NCI-H2196 treated with DMSO at 0.1 percent for 48 hours (cell line): Measurements from ENCODE around the gene SMPX.

ENCODE experiments used
- DNase-seq: peaks from one replicate; lab custom pipeline; 2025; ENCODE audit not compliant: unreplicated experiment; lab: John Stamatoyannopoulos, UW

Gene SMPX

DNA sequence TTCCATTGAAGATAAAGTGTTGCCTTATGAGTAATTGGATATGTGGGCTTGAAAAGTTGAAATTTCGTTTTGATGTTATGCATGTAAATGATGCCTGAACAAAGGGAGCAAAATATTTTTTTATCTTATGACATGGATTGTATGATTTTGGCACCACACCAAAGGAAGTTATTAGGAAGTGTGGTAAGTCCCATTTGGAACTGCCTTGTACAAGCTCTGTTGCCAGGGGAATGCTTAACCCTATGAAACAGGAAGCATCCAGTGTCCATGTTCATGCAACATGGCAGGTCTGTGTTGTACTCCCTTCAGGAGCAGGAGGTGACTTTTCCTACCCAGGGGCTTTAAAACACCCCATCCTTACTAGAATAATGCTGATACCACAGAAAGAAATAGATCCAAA, 13.2 kb downstream of the SMPX start:
- DNase-seq: no peak

DNA sequence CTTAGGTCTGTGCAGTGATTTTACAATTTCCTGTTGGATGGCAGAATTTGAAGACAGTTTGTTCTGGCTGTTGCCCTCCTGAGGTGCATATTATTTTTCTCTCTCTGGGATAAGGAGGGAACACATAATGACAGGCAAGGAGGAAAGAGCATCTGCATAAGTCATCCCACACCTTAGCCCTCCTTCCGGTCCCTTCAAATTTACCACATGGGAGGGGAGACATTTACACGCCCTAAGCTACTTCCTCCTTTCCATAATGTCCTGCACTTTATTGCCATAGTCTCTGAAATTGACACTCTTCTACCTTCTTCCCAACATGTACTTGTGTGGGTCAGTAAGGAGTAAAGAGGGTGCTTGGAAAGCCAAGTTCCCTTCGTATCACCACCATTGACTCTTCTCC, 13.9 kb downstream of the SMPX start:
- no peak for DNase-seq

DNA sequence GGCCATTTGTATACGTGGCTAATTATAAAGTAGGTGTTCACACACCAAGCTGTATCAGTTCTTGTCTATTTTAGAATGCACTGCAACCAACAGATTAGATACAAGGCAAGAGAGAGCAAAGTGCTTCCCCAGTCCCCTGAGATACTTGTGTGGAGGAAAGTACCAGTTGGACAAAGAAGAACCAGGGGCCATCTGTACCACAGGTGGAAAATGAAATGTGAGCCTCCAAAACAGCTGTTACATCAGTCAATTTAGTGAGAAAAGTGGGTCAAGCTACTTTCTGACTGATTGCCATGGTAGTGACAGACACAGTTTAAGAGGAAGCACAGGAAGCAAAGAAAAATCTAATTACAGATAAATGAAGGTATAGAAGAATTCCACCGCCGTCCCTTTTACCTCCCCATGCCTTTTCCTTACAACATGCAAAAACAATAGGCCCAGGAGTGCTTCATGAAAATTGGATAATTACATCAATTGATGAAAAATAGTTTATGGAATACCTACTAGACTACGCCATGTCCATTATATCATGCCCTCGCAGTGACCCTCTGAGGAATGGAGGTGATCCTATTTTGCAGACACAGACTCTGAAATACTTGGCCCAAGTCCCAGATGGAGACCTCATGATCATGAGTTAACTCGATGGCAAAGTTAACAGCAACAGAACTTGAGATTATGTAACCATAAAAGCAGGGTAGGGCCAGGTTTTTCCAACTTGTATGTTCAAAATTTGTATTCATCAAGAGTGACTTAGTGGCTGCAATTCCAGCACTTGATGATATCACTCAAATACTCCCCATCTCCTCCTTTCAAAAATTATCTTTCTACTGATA, 15.8 kb downstream of the SMPX start:
- no peak for DNase-seq

DNA sequence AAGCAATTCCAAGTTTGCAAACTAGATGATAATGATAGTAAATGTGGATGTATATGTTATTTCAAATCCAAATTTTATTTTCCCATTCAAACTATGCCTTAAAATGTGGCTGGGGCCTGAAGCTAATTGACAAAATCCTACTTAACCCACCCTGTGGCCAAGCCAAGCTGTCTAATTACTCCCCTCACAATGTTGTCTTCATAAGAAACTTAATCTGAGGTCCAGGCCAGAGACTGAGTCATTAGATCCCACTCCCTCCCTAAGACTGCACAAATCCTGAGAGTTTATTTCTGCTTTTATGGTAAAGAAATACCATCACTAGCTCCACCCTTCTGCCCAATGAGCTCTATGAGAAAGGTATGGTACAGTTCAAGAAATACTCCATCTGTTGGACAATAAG, 16.6 kb downstream of the SMPX start:
- no peak for DNase-seq

DNA sequence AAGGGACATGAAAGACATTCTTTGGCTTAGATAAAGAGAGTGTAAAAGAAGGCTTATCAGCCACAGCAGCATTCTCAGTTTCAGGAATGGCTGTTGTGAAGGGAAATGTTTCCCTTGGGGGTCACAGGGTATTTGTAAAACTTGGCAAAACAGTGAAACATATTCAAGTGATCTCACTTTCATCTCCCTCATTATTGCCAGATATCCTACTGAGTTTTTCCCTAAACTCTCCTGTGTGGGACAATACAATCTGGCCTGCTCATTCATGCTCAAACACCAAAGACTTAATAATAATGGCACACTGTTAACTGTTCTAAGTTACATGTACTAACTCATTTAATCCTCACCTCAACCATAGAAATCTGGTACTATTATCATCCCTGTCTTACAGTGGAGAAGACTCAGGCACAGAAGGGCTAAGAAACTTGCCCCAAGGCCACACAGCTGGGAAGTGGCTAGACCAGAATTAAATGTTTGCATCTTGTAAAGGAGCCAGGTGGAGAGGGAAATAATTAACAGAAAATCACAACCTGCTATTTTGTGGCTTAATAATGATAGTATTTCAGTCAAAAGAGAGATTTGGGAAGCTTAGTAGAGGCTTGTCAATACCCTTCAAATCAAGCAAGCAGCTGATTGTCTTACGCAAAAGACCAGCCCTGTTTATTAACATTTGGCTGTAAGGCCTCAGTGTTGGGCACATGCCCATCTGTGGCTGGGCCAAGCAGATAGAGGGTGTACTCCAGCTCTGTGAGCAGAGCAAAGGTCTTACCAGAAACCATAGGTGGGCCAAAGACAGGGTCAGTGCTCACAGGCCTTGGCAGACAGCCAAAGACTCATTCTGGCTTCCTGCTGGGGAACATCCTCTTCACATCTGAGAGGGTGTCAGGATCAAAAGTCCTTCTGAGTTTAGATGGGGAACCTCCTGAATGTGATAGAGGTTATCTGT, 17.3 kb downstream of the SMPX start:
- peak; percentile 2 for DNase-seq

DNA sequence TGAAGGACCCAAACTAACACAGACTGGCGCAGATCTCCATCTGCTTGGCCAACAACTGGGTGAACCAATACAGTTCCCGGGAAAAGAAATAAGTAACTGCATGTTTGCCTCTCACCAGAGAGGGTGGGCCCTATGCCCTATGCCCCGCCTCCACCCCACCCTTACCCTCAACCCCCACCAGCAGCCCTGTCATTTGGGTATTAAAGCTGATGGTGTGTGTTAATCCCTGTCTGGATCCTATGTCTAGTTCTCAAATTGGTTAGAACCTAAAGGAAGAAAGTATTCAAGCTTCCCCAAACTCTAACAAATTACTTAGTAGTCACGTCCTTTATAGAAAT, 19.0 kb downstream of the SMPX start:
- DNase-seq: no peak

DNA sequence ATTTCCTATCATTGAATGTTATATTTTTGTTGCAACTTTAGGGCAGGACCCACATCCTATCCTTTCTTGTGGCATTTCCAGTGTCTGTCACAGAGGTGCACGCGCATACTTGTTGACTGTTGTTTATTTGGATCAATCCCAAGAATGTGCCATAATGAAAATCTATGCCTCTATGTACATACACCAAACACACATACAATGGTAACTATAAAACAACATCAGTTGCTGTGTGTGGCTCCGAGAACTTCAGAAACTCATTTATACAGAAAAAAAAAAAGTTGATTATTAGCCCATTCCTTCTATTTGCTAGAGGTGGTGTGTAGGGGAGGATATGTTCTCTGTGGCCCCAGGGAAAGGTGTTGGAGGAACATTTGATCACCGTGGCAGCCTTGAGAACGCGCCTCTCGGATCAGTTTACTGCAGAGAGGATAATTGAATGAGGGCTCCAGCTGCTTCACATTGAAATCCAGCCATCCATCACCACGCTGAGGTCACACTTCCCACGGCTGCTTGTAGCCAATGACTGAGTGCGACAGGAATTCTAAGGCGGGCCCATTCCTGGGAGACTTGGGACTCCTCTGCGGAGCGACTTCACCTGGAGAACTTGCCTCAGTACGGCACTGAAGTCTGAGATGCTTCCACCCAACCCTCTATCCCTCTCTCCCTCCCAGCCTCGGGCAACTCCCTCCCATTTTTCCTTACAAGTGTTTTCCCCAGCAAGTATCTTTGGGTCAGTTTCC, 19.5 kb downstream of the SMPX start:
- DNase-seq: peak; percentile 27

DNA sequence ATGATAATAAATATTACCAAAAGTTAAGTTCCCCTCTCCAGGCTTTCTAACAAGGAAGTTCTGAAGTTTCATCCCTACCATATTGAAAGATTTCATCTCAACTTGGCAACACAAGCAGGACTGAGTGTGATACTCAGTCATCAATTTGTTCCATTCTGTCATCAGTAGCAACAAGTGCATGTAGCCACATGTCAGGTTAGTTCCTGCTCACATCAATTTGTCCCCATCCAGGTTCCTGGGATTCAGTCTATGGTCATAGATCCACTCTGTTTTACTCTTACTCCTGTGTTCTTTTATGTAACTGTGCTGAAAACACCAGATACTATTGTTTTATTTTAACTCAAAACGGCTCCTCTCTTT, 22.2 kb downstream of the SMPX start:
- no peak for DNase-seq

DNA sequence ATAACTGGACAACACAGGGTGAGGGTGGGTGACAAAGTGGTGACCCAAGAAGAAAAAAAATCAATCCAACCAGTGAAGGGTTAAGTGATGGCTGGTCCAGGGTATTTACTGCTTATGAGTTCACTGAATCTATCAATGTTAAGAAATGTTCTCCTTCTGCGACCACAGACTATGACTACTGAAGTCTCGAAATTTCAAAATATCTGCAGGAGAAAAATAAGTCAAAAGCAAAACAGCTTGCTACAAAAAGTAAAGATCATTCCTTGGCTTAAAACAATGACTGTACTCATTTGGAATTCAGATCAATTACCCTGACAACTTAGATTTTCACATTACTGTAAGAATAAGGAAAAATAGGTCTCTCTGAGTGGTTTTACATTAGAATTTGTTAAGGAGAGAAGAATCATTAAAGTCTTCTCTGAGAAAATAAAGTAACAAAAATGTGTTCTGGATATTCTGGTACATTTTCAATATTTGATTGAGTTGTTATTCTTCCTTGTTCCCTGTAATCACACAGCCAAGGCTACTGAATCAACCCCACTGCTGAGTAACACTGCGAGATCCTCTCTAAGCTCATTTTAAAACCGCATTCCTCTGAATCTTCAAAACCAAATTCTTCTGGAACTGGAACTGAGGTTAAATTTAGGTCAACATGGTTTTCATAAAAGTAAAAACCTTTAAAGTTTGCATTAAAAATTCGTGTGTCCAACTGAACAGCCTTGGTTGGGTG, 22.7 kb downstream of the SMPX start:
- DNase-seq: no peak

DNA sequence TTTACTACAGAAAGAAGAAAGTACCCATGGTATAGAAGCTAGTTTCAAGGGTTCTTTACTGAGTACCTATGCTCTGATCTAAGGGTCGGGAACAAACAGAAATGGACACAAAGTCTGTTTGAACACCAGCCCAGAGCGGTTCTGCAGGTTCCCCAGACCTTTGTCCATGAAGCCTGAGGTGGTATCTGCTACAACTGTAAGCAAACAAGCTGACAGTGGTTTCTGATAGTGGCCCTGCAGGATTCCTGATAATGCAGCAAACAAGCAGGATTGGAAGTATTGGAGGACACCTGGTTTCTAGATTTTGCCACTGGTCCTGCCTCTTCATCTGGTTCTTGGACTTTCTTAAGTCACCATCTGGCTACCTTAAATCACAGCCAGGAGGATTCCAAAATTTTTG, 23.7 kb downstream of the SMPX start:
- DNase-seq: no peak

DNA sequence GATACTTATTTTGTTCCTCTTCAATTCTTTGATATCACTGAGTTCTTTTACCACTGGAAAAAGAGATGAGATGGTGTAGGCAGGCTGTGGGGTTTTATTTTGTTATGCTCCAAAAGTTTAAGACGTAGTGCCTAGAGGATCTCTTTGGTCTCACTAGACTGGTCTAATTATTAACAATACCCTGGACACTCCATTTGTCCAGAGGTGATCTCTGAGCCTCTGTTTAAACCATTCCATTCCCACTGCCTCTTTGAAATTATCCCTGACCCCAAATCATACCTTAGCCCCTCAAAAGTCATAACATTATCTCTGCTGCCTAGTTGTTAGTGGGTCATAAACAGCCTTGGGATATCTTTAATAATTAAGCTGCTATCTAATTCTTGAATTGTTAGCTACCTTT, 24.2 kb downstream of the SMPX start:
- no peak for DNase-seq

DNA sequence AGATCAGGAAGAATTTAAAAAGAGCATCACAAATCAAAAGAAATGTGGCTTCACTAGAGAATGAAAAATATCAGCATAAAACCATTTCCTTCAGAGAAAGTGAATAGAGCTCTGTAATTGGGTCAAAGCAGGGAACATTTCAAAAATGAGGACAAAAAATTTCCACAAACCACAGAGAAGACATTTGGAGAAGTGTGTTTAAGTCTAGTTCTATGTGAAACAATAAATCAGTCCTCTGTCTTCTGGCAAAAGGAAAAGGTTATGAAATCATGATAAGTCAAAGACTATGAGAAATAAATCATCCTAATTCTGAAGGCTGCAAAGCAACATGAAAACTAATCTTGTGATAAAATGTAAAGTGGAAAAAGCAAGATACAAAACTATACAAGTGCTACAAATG, 27.9 kb downstream of the SMPX start:
- DNase-seq: no peak

DNA sequence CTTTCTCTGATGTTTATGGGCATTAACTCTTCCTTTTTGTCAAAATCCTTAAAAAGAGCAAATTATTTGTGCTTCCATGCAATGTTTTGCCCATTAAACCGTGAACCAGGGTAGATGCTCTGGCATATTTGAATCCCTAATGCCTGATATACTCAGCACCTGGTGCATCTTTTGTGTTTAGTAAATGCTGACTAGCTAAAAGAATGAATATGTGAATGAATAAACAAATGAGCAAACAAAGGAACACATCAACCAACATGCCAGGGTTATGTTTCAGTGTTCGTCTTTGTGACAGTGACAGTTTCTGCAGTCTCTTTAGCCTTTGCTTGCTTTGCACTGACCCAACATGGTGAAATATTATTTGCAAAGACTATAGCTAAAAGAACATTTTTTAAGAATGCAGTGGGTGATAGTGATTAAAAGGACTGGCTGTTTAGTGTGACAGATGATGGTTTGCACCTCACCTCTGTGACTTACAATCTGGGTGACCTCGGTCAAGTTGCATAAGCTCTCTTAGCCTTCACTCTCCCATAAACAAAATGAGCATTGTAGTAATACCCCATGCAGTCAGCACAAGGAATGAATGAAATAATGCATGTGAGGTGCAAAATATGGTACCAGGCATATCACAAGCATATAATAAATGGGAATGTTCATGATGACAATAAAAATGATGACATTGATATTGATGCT, 29.5 kb downstream of the SMPX start:
- no peak for DNase-seq

DNA sequence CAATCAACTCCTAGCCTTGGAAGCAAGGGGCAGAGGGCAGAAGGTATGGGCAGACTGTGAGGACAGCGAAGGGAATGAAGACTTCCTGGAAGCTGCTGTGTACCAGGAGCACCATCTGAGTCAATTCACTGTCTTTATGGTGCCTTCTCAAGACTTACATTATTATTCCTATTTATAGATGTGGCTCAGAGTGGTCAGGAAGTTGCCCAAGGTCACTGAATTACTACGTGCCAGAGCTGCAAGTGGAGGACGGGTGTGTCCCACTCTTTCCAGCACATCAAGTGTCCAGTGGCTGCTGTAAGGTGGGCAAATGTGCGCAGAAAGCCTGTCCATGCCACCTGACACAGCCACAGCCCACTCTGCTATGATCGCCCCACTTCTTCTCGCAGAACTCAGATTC, 32.0 kb downstream of the SMPX start:
- no peak for DNase-seq

DNA sequence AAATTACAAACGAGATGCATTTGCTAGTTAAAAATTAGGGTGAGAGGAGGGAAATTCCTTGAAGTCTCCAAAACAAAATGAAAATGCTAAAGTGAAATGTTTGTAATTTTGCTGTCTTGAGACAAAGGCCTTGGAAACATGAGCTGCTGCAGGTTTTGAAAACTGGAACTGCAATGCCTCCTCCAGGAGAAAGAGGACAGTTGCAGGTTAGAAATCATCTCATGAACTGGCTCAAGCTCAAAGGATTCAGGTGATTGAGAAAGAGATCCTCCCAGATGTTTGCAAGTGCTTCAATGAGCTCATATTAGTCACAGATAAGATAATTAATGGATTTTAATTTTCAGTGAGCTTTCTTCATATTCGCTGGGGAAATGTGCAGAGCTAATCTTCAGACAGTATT, 32.4 kb downstream of the SMPX start:
- peak; percentile 31 for DNase-seq

DNA sequence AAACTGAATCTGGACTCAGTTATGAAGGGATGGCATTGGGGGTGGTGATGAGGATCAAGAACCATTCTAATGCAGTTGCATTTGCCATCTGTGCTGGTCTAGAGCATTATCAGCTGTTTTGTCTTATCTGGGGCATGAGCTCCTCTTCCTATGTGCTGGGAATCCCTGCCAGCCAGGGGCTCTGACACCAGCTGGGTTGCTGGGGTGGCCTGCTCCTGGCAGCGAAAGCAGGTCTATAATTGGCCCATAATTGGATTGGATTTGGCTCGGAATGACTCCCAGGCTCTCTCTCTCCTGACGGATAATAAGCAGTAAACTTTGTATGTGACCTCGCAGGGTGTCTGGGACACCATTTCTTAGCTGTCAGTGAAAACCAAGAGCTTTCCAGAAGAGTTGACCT, 34.1 kb downstream of the SMPX start:
- DNase-seq: no peak

DNA sequence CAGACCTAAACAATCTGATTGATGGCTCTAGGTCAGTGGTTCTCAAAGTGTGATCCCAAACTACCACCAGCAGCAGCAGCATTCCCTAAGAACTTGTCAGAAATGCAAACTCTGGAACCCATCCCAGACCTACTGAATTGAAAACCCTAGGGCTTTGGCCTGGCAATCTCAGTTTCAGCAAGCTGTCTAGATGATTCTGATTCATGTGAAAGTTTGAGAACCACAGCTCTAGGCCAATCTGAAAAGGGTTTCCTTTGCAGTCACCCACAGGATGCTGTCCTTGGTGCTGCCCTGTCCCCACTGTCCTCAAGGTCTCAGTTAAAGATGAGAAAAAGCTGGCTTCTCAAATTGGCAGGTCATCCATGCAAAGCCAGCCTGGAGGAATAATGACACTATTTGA, 34.8 kb downstream of the SMPX start:
- DNase-seq: no peak

DNA sequence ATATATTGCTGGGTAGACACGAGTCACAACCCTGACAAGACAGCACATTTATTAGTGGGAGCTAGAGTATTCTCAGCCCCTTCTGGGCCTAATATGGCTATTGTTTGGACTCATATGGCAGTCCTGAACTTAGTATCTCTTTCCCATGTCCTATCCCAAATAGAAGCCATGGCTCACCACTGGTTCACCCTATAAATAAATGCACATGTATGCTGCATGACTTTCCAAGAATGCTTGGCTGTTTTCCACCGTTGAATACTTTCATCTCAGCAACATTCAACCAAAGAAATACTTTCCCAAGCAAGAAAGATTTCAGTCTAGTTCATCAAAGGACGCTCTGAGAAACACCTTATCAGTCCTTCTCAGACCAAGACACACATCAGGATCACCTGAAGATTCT, 36.7 kb downstream of the SMPX start:
- no peak for DNase-seq

DNA sequence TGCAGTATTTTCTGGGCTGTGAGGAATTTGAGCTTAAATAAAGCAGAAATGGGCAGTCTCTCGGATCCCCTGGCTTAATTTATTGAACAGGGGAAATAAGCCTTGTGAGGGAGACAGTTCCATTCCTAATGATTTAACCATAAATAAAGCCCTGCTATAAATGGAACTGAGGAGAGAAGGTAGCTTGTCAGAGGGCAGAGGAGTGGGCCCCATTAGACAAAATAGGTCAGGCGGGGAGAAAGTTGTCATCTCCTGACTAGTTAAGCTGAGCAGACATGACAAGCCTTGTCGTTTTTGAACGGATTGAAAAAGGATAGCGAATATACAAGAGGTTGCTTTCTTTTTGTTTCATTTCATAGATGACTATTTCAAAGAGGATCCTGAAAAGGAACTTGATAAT, 39.3 kb downstream of the SMPX start:
- DNase-seq: no peak

DNA sequence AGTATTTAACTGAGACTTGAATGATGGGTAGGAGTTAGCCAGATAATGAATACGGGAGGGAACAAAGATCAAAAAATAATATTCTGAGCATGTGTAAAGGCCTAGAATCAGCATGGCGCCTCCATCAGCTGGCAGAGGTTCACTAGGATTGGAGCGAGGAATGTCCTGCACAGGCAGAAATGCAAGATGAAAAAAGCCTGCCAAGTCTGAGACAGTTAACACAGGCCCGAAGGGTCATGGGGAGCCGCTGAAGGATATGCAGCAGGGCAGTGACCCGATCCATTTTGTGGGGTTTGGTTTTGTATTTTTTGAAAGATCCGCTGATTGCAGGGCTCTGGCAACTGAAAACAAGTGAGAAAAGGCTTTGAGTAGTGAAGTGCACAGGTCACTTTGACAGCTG, 40.1 kb downstream of the SMPX start:
- DNase-seq: no peak

DNA sequence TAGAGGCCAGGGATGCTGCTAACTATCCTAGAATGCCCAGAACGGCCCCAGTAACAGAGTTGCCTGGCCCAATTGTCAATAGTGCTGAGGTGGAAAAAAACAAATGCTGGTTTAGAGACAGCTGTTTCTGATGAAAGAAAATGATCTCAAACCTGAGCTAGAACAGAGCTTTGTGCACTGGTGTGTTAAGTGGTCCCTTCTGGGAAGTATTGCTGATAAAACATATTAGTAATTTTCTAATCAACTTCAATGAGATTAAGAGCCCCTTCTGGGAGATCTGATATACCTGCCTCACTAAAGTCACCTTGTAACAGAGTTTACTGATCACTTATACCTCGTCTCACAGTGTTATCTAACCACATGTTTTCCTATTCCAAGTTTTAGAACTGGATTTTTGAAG, 42.1 kb downstream of the SMPX start:
- no peak for DNase-seq
